Lung microvascular endothelial cell (primary cell): ENCODE results near the gene CPE. TPM values are rescaled to one million over a fixed set of nuclear protein-coding genes. Genes with fewer than 3 reads are reported as not detected.
A peak's percentile ranks its signal among the peaks of the same experiment; 100 is the strongest.
"Not testable (repeated sequence)": the region's sequence is repeated elsewhere in the genome, so short reads cannot be mapped to it uniquely, and the experiment has no call there.

ENCODE experiments used
- DNase-seq, 2 donors: peaks; one replicate each; pipeline versions ENCODE4 v3.0.0 to v3.0.0-alpha.2; 2010; ENCODE audit warnings: low read depth in 2 of 2
- total RNA-seq: library from RNA; depleted of rRNA; stranded (reverse); fragments of >200 nt; gene quantifications from 2 replicates; pipeline ENCODE4 v1.2.1, GENCODE V29; 2014

Gene CPE
- 1.1 and 1.4 TPM in 2 replicates for total RNA-seq

- peak; percentile 54 to 68 for DNase-seq
Observed at GRCh38 chr4:165378745-165379677, at the start of gene CPE. Gene CPE, plus strand, starts transcription at chr4:165379008. Its CDS starts 214 bp downstream, at chr4:165379222.

- DNase-seq, result no peak
Observed at GRCh38 chr4:165330071-165330470, 48.7 kb upstream of the CPE start.

- no peak for DNase-seq
Observed at GRCh38 chr4:165330666-165331065, 48.1 kb upstream of the CPE start.

GRCh38 chr4:165331359-165331758 lies 47.4 kb upstream of the CPE start:
- DNase-seq, result no peak

- DNase-seq, result no peak
Observed at GRCh38 chr4:165331823-165332222, 47.0 kb upstream of the CPE start.

- no peak for DNase-seq
Observed at GRCh38 chr4:165332502-165332901, 46.3 kb upstream of the CPE start.

- DNase-seq, result no peak
Observed at GRCh38 chr4:165335163-165335703, 43.6 kb upstream of the CPE start.

GRCh38 chr4:165336743-165337142 lies 42.1 kb upstream of the CPE start:
- DNase-seq, result no peak

GRCh38 chr4:165342340-165342739 lies 36.5 kb upstream of the CPE start:
- not testable (repeated sequence) for DNase-seq

- DNase-seq, result peak; percentile 46 to 70
Observed at GRCh38 chr4:165343353-165344191, 35.2 kb upstream of the CPE start.

GRCh38 chr4:165345666-165346417 lies 33.0 kb upstream of the CPE start:
- peak in 1 of 2 donors; percentile 9 for DNase-seq

- no peak for DNase-seq
Observed at GRCh38 chr4:165347647-165348569, 30.9 kb upstream of the CPE start.

GRCh38 chr4:165351359-165352130 lies 27.3 kb upstream of the CPE start:
- no peak for DNase-seq

GRCh38 chr4:165355900-165356300 lies 22.9 kb upstream of the CPE start:
- DNase-seq, result peak; percentile 54

GRCh38 chr4:165359506-165359905 lies 19.3 kb upstream of the CPE start:
- no peak for DNase-seq

GRCh38 chr4:165360041-165360695 lies 18.6 kb upstream of the CPE start:
- no peak for DNase-seq

GRCh38 chr4:165360985-165361670 lies 17.7 kb upstream of the CPE start:
- DNase-seq, result no peak

GRCh38 chr4:165361810-165362209 lies 17.0 kb upstream of the CPE start:
- no peak for DNase-seq
